ENCODE measurements around the gene LNX1.

LNX1 gene

GRCh38 chr4:53573696-53574095 lies 17.6 kb downstream of the LNX1 start:
- DNase-seq (ENCODE audit: low read depth in 1 of 2, low spot score in 1 of 2), result no peak

GRCh38 chr4:53572600-53572994 lies 18.7 kb downstream of the LNX1 start:
- no peak for DNase-seq (ENCODE audit: low read depth in 1 of 2, low spot score in 1 of 2)

GRCh38 chr4:53571936-53572599 lies 19.2 kb downstream of the LNX1 start:
- DNase-seq (ENCODE audit: low read depth in 1 of 2, low spot score in 1 of 2), result no peak

- DNase-seq (ENCODE audit: low read depth in 1 of 2, low spot score in 1 of 2), result no peak
Measured at GRCh38 chr4:53563824-53564223, 27.5 kb downstream of the LNX1 start.

DNA sequence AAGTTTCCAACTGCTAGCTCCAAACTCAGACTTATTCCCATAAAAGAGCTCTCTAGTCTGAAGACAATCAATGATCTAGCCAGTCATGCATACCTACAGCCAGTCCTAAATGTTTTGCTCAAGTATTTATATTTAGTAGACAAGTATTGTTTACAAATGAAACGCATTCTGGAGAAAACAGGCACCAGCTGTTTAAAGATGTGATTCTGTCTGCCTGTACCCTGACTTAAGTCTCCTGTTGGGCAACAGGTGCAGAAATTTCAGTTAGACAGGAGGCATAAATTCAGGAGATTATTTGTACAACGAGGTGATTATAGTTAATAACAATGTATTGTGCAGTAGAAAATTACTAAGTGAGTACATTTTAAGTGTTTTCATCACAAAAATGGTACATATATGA lies 28.9 kb downstream of the LNX1 start:
- no peak for DNase-seq (ENCODE audit: low read depth in 1 of 2, low spot score in 1 of 2)

- no peak for DNase-seq (ENCODE audit: low read depth in 1 of 2, low spot score in 1 of 2)
Measured at GRCh38 chr4:53559021-53559620, 32.2 kb downstream of the LNX1 start.

GRCh38 chr4:53558065-53558801 lies 33.1 kb downstream of the LNX1 start:
- DNase-seq (ENCODE audit: low read depth in 1 of 2, low spot score in 1 of 2), result no peak

DNA sequence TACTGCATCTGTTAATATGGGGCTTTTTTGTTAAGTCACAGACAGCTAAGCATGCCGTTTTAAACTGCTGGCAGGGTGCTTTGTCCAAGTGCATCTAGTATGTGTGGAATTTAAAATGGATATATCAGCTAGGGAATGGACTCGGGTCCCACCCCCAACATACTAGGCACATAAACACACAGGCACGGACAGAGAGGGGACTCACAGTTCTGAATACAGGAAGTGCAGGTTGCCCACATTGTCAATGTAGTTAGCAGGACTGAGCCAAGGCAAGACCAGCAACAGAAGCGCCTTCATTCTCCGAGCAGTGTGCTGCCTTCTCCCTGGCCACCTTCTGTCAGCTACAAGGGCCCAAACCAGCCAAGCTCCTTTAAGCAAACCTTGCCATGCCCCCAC lies 33.6 kb downstream of the LNX1 start:
- DNase-seq (ENCODE audit: low read depth in 1 of 2, low spot score in 1 of 2), result no peak

DNA sequence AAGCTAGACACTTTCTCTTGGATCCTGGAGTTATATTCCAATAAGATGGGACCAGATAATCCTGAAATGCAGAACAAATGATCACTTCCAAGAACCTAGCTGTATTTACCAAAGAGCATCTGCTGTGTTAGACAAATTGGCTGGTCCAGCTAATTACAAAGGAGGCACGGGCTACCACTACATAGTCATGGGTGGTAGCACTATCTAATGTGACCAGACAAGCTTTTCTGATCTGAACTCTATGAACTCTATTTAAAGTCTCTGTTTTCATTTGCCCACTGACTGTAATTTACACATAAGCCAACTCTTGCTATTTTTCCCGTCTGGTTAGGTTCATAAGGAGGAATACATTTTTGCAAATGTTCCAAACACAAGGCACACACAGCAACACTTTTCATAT lies 34.6 kb downstream of the LNX1 start:
- DNase-seq (ENCODE audit: low read depth in 1 of 2, low spot score in 1 of 2), result no peak

DNA sequence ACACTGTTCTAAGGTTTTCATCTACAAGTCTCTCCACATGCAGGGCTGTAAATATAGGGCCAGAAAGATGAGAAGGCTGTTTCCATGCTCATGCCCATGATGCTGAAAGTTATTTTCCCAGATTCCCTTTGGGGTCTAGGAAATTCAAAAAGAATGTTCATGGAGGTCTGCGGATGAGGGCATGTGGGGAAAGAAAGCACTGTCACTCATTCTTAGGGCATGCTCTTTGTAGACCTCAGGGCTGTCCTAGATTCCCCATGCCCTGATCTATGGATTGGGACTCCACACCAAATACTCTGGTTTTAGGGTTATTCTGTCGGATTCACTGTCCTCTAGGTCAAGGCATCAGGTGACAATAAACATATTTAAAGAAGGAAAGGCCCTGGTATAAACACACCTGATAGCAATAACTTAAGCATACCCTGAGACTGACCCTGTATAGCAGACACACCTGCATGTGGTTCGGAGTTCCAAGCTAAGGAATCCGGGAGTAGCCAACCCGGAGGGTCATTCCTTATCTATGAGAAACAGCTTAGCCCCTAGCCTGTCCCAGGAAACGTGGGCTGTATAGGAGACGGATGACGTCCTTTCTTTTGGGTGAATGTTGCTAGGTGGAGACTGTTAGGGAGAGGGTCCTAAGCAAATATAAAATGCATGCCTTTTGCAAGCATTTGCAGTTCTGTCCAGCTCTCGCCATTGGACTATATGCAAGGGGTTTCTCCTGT lies 37.6 kb downstream of the LNX1 start:
- no peak for DNase-seq (ENCODE audit: low read depth in 1 of 2, low spot score in 1 of 2)

GRCh38 chr4:53552711-53553110 lies 38.6 kb downstream of the LNX1 start:
- DNase-seq (ENCODE audit: low read depth in 1 of 2, low spot score in 1 of 2), result no peak

GRCh38 chr4:53551958-53552357 lies 39.3 kb downstream of the LNX1 start:
- no peak for DNase-seq (ENCODE audit: low read depth in 1 of 2, low spot score in 1 of 2)

DNA sequence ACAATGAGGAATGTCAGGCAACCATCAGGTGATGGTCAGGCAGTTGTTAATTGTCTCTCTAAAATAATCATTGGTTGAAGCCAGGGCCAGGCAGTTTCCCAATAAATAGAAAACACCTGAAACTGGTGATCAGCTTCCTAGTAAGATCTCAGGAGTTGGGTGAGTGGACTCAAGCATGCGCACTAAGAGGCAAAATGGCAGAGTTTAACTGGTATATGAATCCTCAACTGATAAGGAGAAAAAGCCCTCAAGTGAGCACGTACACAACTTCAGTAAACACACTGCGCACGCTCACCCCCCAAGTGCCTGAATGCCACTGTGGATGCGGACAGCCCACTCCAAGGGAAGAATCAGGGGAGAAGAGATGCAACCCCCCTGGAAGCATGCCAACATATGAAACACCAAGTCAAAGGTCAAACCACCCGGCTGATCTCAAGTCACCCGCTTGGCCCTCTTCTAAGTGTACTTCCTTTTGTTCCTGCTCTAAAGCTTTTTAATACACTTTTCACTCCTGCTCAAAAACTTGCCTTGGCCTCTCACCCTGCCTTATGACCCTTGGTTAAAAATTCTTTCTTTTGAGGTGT lies 39.9 kb downstream of the LNX1 start:
- DNase-seq (ENCODE audit: low read depth in 1 of 2, low spot score in 1 of 2), result no peak

GRCh38 chr4:53548662-53549061 lies 42.6 kb downstream of the LNX1 start:
- no peak for DNase-seq (ENCODE audit: low read depth in 1 of 2, low spot score in 1 of 2)

GRCh38 chr4:53547983-53548382 lies 43.3 kb downstream of the LNX1 start:
- DNase-seq (ENCODE audit: low read depth in 1 of 2, low spot score in 1 of 2), result no peak

DNA sequence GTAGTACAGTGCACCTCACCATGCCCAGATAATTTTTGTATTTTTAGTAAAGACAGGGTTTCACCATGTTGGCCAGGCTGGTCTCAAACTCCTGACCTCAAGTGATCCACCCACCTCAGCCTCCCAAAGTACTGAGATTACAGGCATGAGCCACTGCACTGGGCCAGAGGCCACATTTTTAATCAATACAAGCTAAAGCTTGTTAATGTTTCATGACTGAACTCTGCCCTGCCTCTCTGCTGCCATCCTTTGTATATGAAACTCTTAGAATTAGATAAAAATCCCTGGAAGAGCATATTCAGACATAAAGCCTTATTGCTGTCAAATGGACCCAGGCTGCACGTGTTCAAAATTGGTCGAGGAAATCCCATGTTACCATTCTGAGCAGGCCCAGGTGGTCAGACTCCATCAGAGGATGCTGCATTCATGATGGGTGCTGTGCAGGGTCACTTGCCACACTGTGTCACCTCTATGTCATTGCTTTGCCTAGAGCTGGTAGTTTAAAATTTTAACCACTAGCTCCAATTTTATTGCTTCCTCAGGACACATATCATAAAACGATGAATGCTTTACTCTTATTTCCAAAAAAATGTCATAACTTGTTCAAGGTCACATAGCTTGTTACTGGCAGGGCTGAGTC lies 45.2 kb downstream of the LNX1 start:
- no peak for DNase-seq (ENCODE audit: low read depth in 1 of 2, low spot score in 1 of 2)

DNA sequence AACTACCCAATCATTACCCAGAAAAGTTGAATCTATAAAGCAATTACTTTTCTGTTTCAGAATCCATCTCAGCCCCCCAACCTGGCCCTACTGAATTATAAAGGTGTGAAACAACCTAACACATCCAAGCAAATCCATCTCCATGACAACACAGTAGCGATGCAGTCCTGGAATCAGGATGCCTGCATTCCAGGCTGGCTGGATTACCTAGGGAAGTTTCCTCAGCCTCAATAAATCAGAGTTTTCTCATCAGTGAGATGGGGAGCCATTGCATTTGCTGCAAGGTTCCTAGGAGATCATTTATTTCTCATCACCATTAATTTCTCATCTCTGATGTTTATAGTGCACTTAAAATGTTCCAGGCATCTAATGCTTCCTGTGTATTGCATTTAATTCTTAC lies 46.0 kb downstream of the LNX1 start:
- DNase-seq (ENCODE audit: low read depth in 1 of 2, low spot score in 1 of 2), result no peak

DNA sequence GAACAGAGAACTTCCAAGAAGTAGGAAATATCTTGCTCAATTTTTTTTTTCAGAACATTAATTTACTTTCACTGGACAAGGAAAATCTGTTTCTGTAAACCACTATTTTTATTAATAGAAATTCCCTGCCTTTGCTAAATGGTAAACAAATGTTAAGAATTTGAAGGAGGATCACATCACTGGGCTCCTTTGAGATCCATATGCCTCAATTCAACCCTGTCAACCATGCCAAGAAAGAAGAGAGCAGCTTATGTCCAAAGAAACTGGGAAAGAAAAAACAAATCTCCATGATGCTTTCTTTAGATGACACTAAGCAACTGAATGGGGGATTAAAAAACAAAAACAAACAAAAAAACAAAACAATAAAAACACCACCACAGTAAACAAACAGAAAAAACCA lies 47.7 kb downstream of the LNX1 start:
- no peak for DNase-seq (ENCODE audit: low read depth in 1 of 2, low spot score in 1 of 2)

GRCh38 chr4:53541577-53542206 lies 49.6 kb downstream of the LNX1 start:
- DNase-seq (ENCODE audit: low read depth in 1 of 2, low spot score in 1 of 2), result no peak

DNA sequence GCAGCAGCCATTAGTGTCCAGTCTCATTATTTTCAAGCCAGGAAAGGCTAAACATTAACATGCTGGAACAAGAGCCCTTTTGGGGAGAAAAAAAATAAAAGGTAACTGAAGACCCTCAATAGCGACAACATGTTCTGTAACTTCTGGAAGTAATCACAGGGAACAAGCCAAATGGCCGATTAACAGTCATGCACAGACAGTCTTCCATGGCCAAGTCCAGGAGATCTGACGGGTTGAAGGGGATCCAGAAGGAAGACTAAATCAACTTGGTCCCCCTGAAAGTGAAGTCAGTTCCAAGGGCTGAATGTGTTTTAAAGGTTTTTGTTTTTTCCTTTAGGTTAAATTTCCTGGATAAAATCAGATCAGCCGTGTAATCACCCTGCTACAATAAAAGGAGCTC lies 52.5 kb downstream of the LNX1 start:
- no peak for DNase-seq (ENCODE audit: low read depth in 1 of 2, low spot score in 1 of 2)

DNA sequence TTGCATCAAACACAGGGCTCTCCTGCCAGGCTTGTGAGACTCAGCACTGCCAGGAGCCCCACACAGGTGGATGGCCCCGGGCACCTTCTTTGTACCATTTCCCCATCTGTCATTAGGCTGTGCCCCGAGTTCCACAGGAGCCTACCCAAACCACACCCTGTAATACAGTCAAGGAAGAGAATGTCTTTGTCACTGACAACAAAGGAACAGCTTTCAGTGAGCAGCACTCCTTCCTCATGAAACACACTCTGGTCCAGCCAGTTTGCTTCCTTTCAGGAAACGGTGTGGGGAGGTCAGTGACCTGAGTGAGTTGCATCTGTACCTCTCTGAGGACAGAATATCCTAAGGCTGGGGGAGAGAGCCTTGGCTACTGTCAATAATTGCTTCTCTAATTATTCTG lies 53.7 kb downstream of the LNX1 start:
- no peak for DNase-seq (ENCODE audit: low read depth in 1 of 2, low spot score in 1 of 2)

All from activated CD4-positive, alpha-beta T cell treated with anti-CD3 and anti-CD28 coated beads, Interleukin-2, amount 50 U/mL, for 24 hours (primary cell).